GM19395 (cell line): Measurements from ENCODE around the gene ARHGEF3.

ENCODE experiments used
- ATAC-seq: cut with Tn5 transposase; IDR thresholded peaks from one replicate; pipeline ENCODE4 v1.9.1; 2021; ENCODE audit warnings: mild to moderate bottlenecking, moderate library complexity; ENCODE audit not compliant: unreplicated experiment

Gene ARHGEF3

DNA sequence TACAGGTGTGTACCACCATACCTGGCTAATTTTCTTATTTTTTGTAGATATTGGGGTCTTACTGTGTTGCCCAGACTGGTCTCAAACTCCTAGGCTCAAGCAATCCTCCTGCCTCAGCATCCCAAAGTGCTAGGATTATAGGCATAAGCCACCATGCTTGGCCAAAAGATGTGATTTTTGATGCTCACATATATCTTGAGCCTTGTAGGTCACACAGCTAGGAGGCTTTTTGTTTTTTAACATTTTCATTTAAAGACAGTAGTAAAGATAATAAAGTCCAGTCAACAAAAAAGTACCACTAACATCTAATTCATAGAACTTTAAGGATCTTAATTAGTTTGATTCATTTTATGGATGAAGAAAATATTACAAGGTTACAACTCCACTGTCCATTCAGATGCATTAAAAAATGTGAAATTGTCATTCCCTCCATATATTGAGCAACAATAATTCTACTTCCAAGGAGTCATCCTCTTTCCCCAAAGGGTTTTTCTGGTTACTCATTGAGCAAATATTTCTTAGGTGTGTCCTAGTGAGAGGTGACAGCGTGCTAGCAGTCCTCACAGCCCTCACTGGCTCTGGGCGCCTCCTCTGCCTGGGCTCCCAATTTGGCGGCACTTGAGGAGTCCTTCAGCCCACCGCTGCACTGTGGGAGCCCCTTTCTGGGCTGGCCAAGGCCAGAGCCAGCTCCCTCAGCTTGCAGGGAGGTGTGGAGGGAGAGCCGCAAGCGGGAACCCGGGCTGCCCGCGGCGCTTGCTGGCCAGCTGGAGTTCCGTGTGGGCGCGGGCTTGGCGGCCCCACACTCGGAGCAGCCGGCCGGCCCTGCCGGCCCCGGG lies 110.4 kb downstream of the ARHGEF3 start:
- no peak for ATAC-seq

- ATAC-seq = no peak
These were observed 112.4 kb downstream of the ARHGEF3 start for GRCh38 chr3:56689303-56689702.

DNA sequence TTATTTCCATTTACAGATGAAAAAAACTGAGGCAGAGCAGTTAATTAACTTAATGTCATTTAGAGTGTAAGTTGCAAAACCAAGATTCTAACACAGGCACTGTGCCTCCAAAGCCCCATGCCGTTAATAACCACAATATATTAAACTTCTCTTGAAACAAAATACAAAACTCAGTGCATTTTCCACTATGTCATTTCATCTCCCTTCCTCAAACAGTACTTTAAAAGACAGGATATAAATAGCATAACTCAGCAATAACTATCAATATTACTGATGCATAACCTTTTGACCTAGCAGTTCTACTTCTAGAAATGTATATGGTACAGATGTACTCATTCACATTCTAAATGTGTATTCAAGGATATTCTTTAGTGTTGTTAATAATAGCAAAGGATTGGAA lies 113.6 kb downstream of the ARHGEF3 start:
- no peak for ATAC-seq

GRCh38 chr3:56684029-56684428 lies 117.7 kb downstream of the ARHGEF3 start:
- ATAC-seq = no peak

- ATAC-seq = peak; percentile 80
These were observed 118.5 kb downstream of the ARHGEF3 start, which contains the start of gene TASOR for GRCh38 chr3:56683122-56683817. TASOR (minus strand) TSS chr3:56683265; CDS start chr3:56683006, 259 bp downstream.

- peak; percentile 71 for ATAC-seq
These were observed 119.2 kb downstream of the ARHGEF3 start for GRCh38 chr3:56682462-56683121.

GRCh38 chr3:56681984-56682461 lies 119.7 kb downstream of the ARHGEF3 start:
- ATAC-seq = no peak

- ATAC-seq = no peak
These were observed 121.6 kb downstream of the ARHGEF3 start for GRCh38 chr3:56680054-56680580.
